Smooth muscle cell (in vitro differentiated cells): Measurements from ENCODE around the gene TGFA. TPM values are rescaled to one million over a fixed set of nuclear protein-coding genes. Genes with fewer than 3 reads are reported as not detected.

Experiments
- DNase-seq: peaks from one replicate; lab custom pipeline; 2025; ENCODE audit not compliant: unreplicated experiment; lab: John Stamatoyannopoulos, UW
- H2AFZ ChIP-seq: fragments of 200-600 bp; sonication (generic); 2 replicates; pipeline ENCODE4 v1.6.0; 2016; ENCODE audit warnings: antibody characterized with exemption, low read depth, mild to moderate bottlenecking
- H3F3A ChIP-seq: fragments of 200-600 bp; sonication (generic); 2 replicates; pipeline ENCODE4 v1.6.0; 2017; ENCODE audit warnings: antibody characterized with exemption, low read depth
- H3K27ac ChIP-seq: fragments of 200-600 bp; sonication (generic); 2 replicates; pipeline ENCODE4 v1.5.1; 2016; ENCODE audit warnings: low read depth, mild to moderate bottlenecking
- H3K27me3 ChIP-seq: fragments of 200-600 bp; sonication (generic); 2 replicates; pipeline ENCODE4 v1.6.1; 2016; ENCODE audit warnings: low read depth, mild to moderate bottlenecking
- H3K36me3 ChIP-seq: fragments of 200-600 bp; sonication (generic); 2 replicates; pipeline ENCODE4 v1.5.1; 2016; ENCODE audit warnings: low read depth
- H3K4me1 ChIP-seq: fragments of 200-600 bp; sonication (generic); 2 replicates; pipeline ENCODE4 v1.5.1; 2016; ENCODE audit warnings: low read depth
- H3K4me2 ChIP-seq: fragments of 200-600 bp; sonication (generic); 2 replicates; pipeline ENCODE4 v1.6.0; 2016; ENCODE audit warnings: mild to moderate bottlenecking
- H3K4me3 ChIP-seq: fragments of 200-600 bp; sonication (generic); 2 replicates; pipeline ENCODE4 v1.5.1; 2016; ENCODE audit warnings: mild to moderate bottlenecking
- H3K79me2 ChIP-seq: fragments of 200-600 bp; sonication (generic); 2 replicates; pipeline ENCODE4 v1.6.0; 2016; ENCODE audit warnings: low read depth, mild to moderate bottlenecking
- H3K9ac ChIP-seq: fragments of 200-600 bp; sonication (generic); 2 replicates; pipeline ENCODE4 v1.6.0; 2016; ENCODE audit warnings: low read depth
- H3K9me3 ChIP-seq: fragments of 200-600 bp; sonication (generic); replicated peaks from 2 replicates; pipeline ENCODE4 v1.5.1; 2016; ENCODE audit warnings: low read depth
- H4K20me1 ChIP-seq: fragments of 200-600 bp; sonication (generic); 2 replicates; pipeline ENCODE4 v1.6.0; 2016; ENCODE audit warnings: low read depth
- WGBS: methylation state at CpG from one replicate; pipeline ENCODE4 v1.1.7; 2016; ENCODE audit warnings: low lambda C conversion rate; 5-methylcytosine and 5-hydroxymethylcytosine counted together
- polyA plus RNA-seq: library from polyadenylated mRNA; unstranded; fragments of >200 nt; fragmentation: Nextera tagmentation; extraction: Ambion mirVana; gene quantifications from 2 replicates; pipeline ENCODE4 v1.2.1, GENCODE V29; 2016
- total RNA-seq: library from RNA; depleted of rRNA; stranded (reverse); fragments of >200 nt; gene quantifications from 2 replicates; pipeline ENCODE4 v1.2.3, GENCODE V29; 2014
- TF ChIP-seq, protein P1 (sequence below): fragments of 200-600 bp; sonication (generic); IDR thresholded peaks from 2 replicates; pipeline ENCODE4 v1.5.1; 2017; ENCODE audit warnings: borderline replicate concordance, mild to moderate bottlenecking, antibody characterized with exemption; ENCODE audit not compliant: insufficient read depth, poor library complexity, severe bottlenecking

The TGFA gene
- total and polyA plus RNA-seq, 2 experiments from 2014 or later, result 0.21 to 2.4 TPM

DNA sequence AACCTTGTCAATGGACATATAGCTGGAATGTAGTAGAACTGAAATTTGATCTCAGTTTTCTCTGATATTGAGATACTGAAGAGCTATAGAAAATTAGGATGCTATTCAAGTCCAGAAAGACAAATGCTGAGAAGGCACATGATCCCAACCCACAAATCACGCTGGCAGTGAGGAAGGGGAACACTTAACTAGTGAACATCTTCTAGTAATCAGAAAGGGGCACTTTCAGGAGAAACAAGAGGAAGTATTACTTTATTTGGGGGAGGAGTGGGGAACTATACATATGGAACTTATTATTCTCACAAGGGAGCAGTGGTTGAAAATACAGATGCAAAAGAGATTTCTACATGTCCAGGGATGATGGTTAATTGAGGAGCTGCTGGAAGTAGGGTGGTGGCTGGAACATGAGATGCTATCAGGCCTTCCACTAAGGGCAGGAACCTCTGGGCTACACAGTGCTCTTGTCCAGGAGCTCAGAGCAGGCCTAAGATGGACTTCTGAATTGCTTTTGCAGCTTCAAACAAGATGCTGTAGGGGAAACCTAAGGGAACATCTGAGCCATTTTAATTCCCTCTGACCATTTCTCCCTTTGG is 79.3 kb downstream of the TGFA start:
- TF ChIP-seq, protein P1, sequence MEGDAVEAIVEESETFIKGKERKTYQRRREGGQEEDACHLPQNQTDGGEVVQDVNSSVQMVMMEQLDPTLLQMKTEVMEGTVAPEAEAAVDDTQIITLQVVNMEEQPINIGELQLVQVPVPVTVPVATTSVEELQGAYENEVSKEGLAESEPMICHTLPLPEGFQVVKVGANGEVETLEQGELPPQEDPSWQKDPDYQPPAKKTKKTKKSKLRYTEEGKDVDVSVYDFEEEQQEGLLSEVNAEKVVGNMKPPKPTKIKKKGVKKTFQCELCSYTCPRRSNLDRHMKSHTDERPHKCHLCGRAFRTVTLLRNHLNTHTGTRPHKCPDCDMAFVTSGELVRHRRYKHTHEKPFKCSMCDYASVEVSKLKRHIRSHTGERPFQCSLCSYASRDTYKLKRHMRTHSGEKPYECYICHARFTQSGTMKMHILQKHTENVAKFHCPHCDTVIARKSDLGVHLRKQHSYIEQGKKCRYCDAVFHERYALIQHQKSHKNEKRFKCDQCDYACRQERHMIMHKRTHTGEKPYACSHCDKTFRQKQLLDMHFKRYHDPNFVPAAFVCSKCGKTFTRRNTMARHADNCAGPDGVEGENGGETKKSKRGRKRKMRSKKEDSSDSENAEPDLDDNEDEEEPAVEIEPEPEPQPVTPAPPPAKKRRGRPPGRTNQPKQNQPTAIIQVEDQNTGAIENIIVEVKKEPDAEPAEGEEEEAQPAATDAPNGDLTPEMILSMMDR, result no peak
- no peak overlapping the region for H3K4me3 ChIP-seq
- no peak overlapping the region for H3K4me2 ChIP-seq
- H4K20me1 ChIP-seq, result no peaks in the 10 kb centered on the region
- H2AFZ ChIP-seq, result no peak overlapping the region
- no peaks in the 10 kb centered on the region for H3K9me3 ChIP-seq
- H3F3A ChIP-seq, result no peaks in the 10 kb centered on the region
- H3K9ac ChIP-seq, result no peak overlapping the region
- DNase-seq, result no peak
- WGBS, result 71% methylated on average over 1 of the region's 1 CpG
- no peaks in the 10 kb centered on the region for H3K79me2 ChIP-seq
- H3K36me3 ChIP-seq, result no peaks in the 10 kb centered on the region
- H3K27me3 ChIP-seq, result peaks cover 4% of the 10 kb centered on the region
- no peaks in the 10 kb centered on the region for H3K4me1 ChIP-seq
- no peak overlapping the region for H3K27ac ChIP-seq

DNA sequence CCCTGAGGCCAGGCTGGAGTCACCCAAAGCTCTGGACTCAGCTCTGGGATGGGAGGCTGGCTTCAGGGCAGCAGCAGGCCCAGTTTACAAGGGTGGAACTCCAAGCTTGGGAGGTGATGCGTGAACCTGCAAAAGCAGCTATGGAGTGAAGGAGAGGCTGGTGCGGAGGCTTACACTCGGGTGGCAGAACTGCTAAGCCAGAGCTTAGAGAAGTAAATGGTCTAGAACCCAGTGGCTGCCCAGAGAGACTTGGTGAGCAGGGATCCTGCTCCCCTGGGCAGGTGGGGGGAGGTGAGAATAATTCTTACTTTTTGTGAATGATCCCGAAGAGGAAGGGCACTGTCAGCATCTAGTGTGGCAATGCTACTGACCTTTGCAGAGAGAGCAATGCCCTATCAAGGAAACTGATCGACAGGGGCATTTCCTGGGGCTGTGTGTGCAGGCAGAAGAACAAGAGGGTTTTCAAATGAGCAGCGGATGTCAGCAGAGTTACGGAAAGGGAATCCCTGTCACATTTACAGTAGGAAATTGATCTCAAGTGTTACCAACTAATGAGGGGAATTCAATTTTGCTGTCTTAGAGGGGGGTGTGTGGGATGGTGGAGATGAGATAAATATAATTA is 80.4 kb downstream of the TGFA start:
- H3K4me2 ChIP-seq, result no peak overlapping the region
- H2AFZ ChIP-seq, result no peak overlapping the region
- no peak overlapping the region for H3K4me3 ChIP-seq
- no peak overlapping the region for H3K27ac ChIP-seq
- 82% methylated on average over 7 of the region's 7 CpGs for WGBS
- no peaks in the 10 kb centered on the region for H3K4me1 ChIP-seq
- H4K20me1 ChIP-seq, result no peaks in the 10 kb centered on the region
- no peaks in the 10 kb centered on the region for H3F3A ChIP-seq
- DNase-seq, result no peak
- H3K27me3 ChIP-seq, result peaks cover 4% of the 10 kb centered on the region
- H3K9me3 ChIP-seq, result no peaks in the 10 kb centered on the region
- H3K9ac ChIP-seq, result no peak overlapping the region
- TF ChIP-seq, protein P1, result no peak
- H3K36me3 ChIP-seq, result no peaks in the 10 kb centered on the region
- no peaks in the 10 kb centered on the region for H3K79me2 ChIP-seq

DNA sequence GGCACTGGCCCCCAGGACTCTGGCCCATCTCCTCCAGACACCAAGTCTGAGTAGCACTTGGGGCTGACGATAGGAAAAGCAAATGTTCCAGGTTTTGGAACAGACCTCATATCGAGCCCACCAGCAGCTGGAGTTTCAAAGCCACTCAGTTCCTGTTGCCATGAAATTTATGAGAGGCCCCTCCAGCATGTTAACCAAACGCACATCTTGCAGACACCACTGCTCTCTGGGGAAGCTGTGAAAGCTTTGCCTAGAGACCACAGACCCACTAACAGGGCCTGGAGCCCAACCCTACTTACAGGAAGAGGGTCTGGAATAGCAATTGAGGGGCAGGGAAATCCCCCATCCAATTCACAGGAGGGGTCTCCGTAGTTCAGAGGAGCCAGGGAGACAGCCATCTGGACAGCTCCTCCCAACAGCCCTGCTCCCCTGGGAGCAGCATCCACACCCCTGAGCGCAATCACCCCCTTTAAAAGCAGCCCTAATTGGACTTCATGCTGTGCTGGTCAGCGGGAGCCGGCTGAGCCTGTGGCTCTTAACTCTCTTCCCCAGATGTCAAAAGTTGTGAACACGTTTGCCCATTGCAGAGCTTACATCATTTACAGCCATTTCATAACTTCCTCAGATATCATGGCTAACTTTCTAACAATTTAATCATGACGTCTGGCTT is 81.3 kb downstream of the TGFA start:
- Histone ChIP-seq H4K20me1 (no peaks in the 10 kb centered on the region), H3K79me2 (no peaks in the 10 kb centered on the region), H3K27ac (no peak overlapping the region), H3K36me3 (no peaks in the 10 kb centered on the region), H3F3A (no peaks in the 10 kb centered on the region), H3K9me3 (no peaks in the 10 kb centered on the region), H3K9ac (no peak overlapping the region), H3K27me3 (peaks cover 4% of the 10 kb centered on the region), H3K4me2 (no peak overlapping the region), H2AFZ (no peak overlapping the region), H3K4me1 (no peaks in the 10 kb centered on the region), H3K4me3 (no peak overlapping the region)
- 57% methylated on average over 9 of the region's 9 CpGs for WGBS
- TF ChIP-seq, protein P1, result no peak
- no peak for DNase-seq
